ENCODE results near the gene SPATA6L.

DNA sequence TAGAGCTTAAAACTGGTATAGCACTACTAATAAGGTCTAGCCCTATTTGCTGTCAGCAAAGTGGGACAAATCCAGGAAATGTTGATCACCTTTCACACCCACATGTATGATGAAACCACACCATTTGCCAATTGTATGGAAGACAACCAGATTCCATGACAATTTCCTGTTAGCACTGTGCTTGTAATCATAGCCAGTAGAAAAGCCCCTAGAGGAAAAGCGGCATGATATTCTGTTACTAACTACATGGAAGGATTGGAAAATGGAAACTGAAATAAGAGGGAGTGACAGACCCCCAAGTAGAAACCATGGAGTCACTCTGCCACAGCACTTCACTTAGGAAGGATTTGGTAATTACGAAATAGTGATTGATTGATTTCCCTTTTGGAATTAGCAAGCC lies 923 bp downstream of the SPATA6L start:
- TF ChIP-seq, protein P1, sequence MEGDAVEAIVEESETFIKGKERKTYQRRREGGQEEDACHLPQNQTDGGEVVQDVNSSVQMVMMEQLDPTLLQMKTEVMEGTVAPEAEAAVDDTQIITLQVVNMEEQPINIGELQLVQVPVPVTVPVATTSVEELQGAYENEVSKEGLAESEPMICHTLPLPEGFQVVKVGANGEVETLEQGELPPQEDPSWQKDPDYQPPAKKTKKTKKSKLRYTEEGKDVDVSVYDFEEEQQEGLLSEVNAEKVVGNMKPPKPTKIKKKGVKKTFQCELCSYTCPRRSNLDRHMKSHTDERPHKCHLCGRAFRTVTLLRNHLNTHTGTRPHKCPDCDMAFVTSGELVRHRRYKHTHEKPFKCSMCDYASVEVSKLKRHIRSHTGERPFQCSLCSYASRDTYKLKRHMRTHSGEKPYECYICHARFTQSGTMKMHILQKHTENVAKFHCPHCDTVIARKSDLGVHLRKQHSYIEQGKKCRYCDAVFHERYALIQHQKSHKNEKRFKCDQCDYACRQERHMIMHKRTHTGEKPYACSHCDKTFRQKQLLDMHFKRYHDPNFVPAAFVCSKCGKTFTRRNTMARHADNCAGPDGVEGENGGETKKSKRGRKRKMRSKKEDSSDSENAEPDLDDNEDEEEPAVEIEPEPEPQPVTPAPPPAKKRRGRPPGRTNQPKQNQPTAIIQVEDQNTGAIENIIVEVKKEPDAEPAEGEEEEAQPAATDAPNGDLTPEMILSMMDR (IDR thresholded peaks at IDR 0.05; ENCODE audit: insufficient read depth, low read length, poor library complexity, severe bottlenecking), result no peak
- no peak for TF ChIP-seq EZH2phosphoT487 (conservative IDR thresholded peaks at IDR 0.05; ENCODE audit: low read length)

Measured in SU-DHL-6 (cell line).